ENCODE results near the gene ATP2A3. TPM values are rescaled to one million over a fixed set of nuclear protein-coding genes. Genes with fewer than 3 reads are reported as not detected.

Gene ATP2A3
- total RNA-seq, 1 experiment from 2014 or later: 3.3 TPM

- Histone ChIP-seq H3K36me3 (ENCODE audit: low read depth, low read length) (no peaks in the 10 kb centered on the region), H3K4me1 (ENCODE audit: insufficient read depth, low read length) (no peaks in the 10 kb centered on the region), H2AFZ (ENCODE audit: low read length) (no peak overlapping the region), H3K9me3 (ENCODE audit: low read length) (no peaks in the 10 kb centered on the region), H4K20me1 (ENCODE audit: low read length) (no peaks in the 10 kb centered on the region), H3K9ac (ENCODE audit: low read length) (no peak overlapping the region), H3K4me3 (ENCODE audit: low read length) (no peak overlapping the region), H3F3A (ENCODE audit: low read length, unreplicated experiment) (no peaks in the 10 kb centered on the region), H3K4me2 (ENCODE audit: low read length) (no peak overlapping the region), H3K27me3 (ENCODE audit: low read length) (no peaks in the 10 kb centered on the region), H3K79me2 (ENCODE audit: low read length) (no peaks in the 10 kb centered on the region), H3K9me2 (replicated peaks; ENCODE audit: low read length) (no peaks in the 10 kb centered on the region), H3K27ac (ENCODE audit: low read length) (no peak overlapping the region)
- POLR2A ChIA-PET (ENCODE audit: unreplicated experiment): no interaction called here
- TF ChIP-seq CTCF (conservative IDR thresholded peaks at IDR 0.05; ENCODE audit: low read depth, low read length) (no peak), EZH2 (IDR thresholded peaks at IDR 0.05; ENCODE audit: low read length, unreplicated experiment) (no peak), EZH2phosphoT487 (IDR thresholded peaks at IDR 0.05; ENCODE audit: borderline replicate concordance, low read length) (no peak)
- CTCF ChIA-PET: no interaction called here
- BruUV-seq (replicated peaks): no TSS peak
- ATAC-seq (no peak; the same call in 1 of the 2 replicates), DNase-seq (no peak)
- intact Hi-C loops (cut with micrococcal nuclease): no loop called here
These were observed 12.5 kb upstream of the ATP2A3 start for GRCh38 chr17:3976675-3977171.

- no peaks in the 10 kb centered on the region for H3K9me2 ChIP-seq (replicated peaks; ENCODE audit: low read length)
- no peaks in the 10 kb centered on the region for H4K20me1 ChIP-seq (ENCODE audit: low read length)
- no peak overlapping the region for H3K27ac ChIP-seq (ENCODE audit: low read length)
- H3K4me1 ChIP-seq (ENCODE audit: insufficient read depth, low read length): no peaks in the 10 kb centered on the region
- no peak for TF ChIP-seq EZH2 (IDR thresholded peaks at IDR 0.05; ENCODE audit: low read length, unreplicated experiment)
- TF ChIP-seq CTCF (conservative IDR thresholded peaks at IDR 0.05; ENCODE audit: low read depth, low read length): no peak
- DNase-seq (no peak), ATAC-seq (no peak)
- no TSS peak for BruUV-seq (replicated peaks)
- H3K9ac ChIP-seq (ENCODE audit: low read length): no peak overlapping the region
- no peaks in the 10 kb centered on the region for H3F3A ChIP-seq (ENCODE audit: low read length, unreplicated experiment)
- intact Hi-C loops (cut with micrococcal nuclease): no loop called here
- CTCF ChIA-PET: no interaction called here
- H3K79me2 ChIP-seq (ENCODE audit: low read length): no peaks in the 10 kb centered on the region
- no peaks in the 10 kb centered on the region for H3K36me3 ChIP-seq (ENCODE audit: low read depth, low read length)
- no peaks in the 10 kb centered on the region for H3K27me3 ChIP-seq (ENCODE audit: low read length)
- no peak overlapping the region for H3K4me2 ChIP-seq (ENCODE audit: low read length)
- no peak overlapping the region for H3K4me3 ChIP-seq (ENCODE audit: low read length)
- H3K9me3 ChIP-seq (ENCODE audit: low read length): no peaks in the 10 kb centered on the region
- no peak overlapping the region for H2AFZ ChIP-seq (ENCODE audit: low read length)
- POLR2A ChIA-PET (ENCODE audit: unreplicated experiment): no interaction called here
These were observed 10.7 kb upstream of the ATP2A3 start for GRCh38 chr17:3974980-3975379.

- no peak for ATAC-seq
These were observed 10.0 kb upstream of the ATP2A3 start for GRCh38 chr17:3974138-3974687.

More at GRCh38 chr17:3974138-3974687, 10.0 kb upstream of the ATP2A3 start:
- POLR2A ChIA-PET (ENCODE audit: unreplicated experiment): no interaction called here
- H2AFZ ChIP-seq (ENCODE audit: low read length): no peak overlapping the region
- H4K20me1 ChIP-seq (ENCODE audit: low read length): no peaks in the 10 kb centered on the region
- no peaks in the 10 kb centered on the region for H3K9me3 ChIP-seq (ENCODE audit: low read length)
- H3K4me1 ChIP-seq (ENCODE audit: insufficient read depth, low read length): no peaks in the 10 kb centered on the region
- H3K36me3 ChIP-seq (ENCODE audit: low read depth, low read length): no peaks in the 10 kb centered on the region
- H3K27ac ChIP-seq (ENCODE audit: low read length): no peak overlapping the region
- TF ChIP-seq EZH2 (IDR thresholded peaks at IDR 0.05; ENCODE audit: low read length, unreplicated experiment): no peak
- no peak for TF ChIP-seq EZH2phosphoT487 (IDR thresholded peaks at IDR 0.05; ENCODE audit: borderline replicate concordance, low read length)
- no peak for TF ChIP-seq CTCF (conservative IDR thresholded peaks at IDR 0.05; ENCODE audit: low read depth, low read length)
- no peak overlapping the region for H3K4me2 ChIP-seq (ENCODE audit: low read length)
- H3K79me2 ChIP-seq (ENCODE audit: low read length): no peaks in the 10 kb centered on the region
- DNase-seq: no peak
- no peaks in the 10 kb centered on the region for H3K9me2 ChIP-seq (replicated peaks; ENCODE audit: low read length)
- H3K9ac ChIP-seq (ENCODE audit: low read length): no peak overlapping the region
- no peak overlapping the region for H3K4me3 ChIP-seq (ENCODE audit: low read length)
- H3K27me3 ChIP-seq (ENCODE audit: low read length): no peaks in the 10 kb centered on the region
- CTCF ChIA-PET: no interaction called here
- BruUV-seq (replicated peaks): no TSS peak
- intact Hi-C loops (cut with micrococcal nuclease): no loop called here
- H3F3A ChIP-seq (ENCODE audit: low read length, unreplicated experiment): no peaks in the 10 kb centered on the region
